GM12864 (cell line): ENCODE measurements around the gene SH2D6.

Experiments used
- DNase-seq: peaks from one replicate; pipeline ENCODE4 v3.0.0-alpha.2; 2011; ENCODE audit warnings: low read depth
- H3K4me3 ChIP-seq: 2 replicates; pipeline ENCODE4 v1.5.1; 2011; ENCODE audit warnings: mild to moderate bottlenecking, low read depth, low read length, control low read depth
- CTCF ChIP-seq: IDR thresholded peaks from 2 replicates; pipeline ENCODE4 v1.5.1; 2011; ENCODE audit warnings: low read depth, mild to moderate bottlenecking, moderate library complexity, low read length, control low read depth, inconsistent platforms; ENCODE audit errors: missing control alignments

SH2D6 gene

DNA sequence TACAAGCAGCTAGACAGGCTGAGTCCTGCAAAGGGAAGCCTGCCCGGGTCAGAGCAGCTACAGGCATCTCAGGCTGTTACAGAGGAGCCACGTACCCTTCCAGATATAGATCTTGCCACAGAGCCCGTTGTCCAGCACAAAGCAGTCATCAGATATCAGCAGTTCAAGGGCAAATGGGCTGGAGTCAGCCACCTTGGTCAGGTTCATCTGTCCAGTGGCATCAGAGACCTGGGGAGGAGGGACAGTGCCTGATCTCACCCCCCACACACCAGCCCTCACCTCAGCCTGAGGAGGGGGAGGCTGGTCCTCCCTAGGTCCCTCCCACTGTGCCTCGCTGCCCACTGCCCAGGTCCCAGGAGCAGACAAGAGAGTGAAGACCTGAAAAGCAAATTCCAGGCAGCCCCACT lies 20.6 kb upstream of the SH2D6 start:
- no peak for DNase-seq
- no peak for TF ChIP-seq CTCF
- no peak overlapping the region for H3K4me3 ChIP-seq

GRCh38 chr2:85398426-85399182 lies 19.9 kb upstream of the SH2D6 start:
- no peak for DNase-seq
- H3K4me3 ChIP-seq = no peak overlapping the region
- TF ChIP-seq CTCF = no peak

GRCh38 chr2:85399183-85399455 lies 19.4 kb upstream of the SH2D6 start:
- TF ChIP-seq CTCF = no peak
- no peak for DNase-seq
- no peak overlapping the region for H3K4me3 ChIP-seq

DNA sequence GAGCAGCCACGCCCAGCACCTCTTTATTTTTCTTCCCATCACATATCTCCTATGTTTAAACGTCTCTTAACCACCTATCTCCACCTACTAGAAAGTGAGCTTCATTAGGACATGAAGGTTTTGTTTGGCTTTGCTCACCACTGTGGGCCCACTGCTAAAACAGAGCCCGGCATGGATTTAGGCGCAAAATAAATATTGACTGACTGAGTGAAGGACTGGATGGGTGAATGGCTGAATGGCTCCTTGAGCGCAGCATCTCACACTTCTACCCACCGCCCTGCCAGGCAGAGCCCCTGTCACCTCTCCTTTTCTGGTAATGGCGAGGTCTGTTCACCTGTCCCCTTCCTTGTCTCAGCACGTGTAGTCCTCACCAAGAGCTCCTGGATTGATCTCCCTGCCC lies 18.5 kb upstream of the SH2D6 start:
- DNase-seq = no peak

GRCh38 chr2:85400541-85401463 lies 17.7 kb upstream of the SH2D6 start:
- no peak overlapping the region for H3K4me3 ChIP-seq
- TF ChIP-seq CTCF = no peak
- DNase-seq = no peak

More for the DNA sequence above, 18.5 kb upstream of the SH2D6 start:
- TF ChIP-seq CTCF = no peak
- H3K4me3 ChIP-seq = no peak overlapping the region

DNA sequence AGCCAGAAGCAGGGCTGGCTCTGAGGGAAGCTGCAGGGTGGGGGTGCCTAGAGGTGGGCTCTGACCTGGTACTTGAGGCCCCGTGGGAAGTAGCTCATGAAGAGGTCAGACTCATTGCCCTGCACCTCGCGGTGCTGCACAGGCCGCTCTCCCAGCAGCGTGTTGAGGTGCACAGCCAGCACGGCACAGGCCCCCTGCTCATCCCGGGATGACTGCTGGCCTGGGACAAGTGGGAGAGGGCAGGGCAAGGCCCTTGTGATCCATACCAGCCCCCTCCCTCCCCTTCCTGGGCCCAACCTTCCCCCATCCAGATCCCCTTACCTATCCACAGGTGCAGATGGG lies 17.1 kb upstream of the SH2D6 start:
- no peak for TF ChIP-seq CTCF

GRCh38 chr2:85401844-85402243 lies 16.7 kb upstream of the SH2D6 start:
- no peak for TF ChIP-seq CTCF
- no peak for DNase-seq
- no peak overlapping the region for H3K4me3 ChIP-seq

More for the DNA sequence above, 17.1 kb upstream of the SH2D6 start:
- H3K4me3 ChIP-seq = no peak overlapping the region
- no peak for DNase-seq
